Measurements from ENCODE around the gene RFTN1. TPM values are rescaled to one million over a fixed set of nuclear protein-coding genes. Genes with fewer than 3 reads are reported as not detected.

RFTN1 gene
- total RNA-seq, 4 donors from 2014 or later = 10.3 to 26.9 (median 22.3) TPM

GRCh38 chr3:16350597-16351318, 162.7 kb downstream of the RFTN1 start:
- Histone ChIP-seq H3K9me3 (no peaks in the 10 kb centered on the region), H3K27ac (peak overlapping the region; percentile 58), H3K36me3 (peaks cover 8% of the 10 kb centered on the region), H3K4me1 (no peaks in the 10 kb centered on the region), H3K4me3 (no peak overlapping the region), H3K27me3 (no peaks in the 10 kb centered on the region)
- TF ChIP-seq CTCF (IDR thresholded peaks at IDR 0.05) (no peak), POLR2AphosphoS5 (IDR thresholded peaks at IDR 0.05) (no peak), EP300 (IDR thresholded peaks at IDR 0.05) (no peak), POLR2A (IDR thresholded peaks at IDR 0.05) (no peak)
- no peak for DNase-seq (ENCODE audit: low spot score in 2 of 2)
- 87% methylated on average over 5 of the region's 5 CpGs for WGBS

GRCh38 chr3:16349986-16350596, 163.4 kb downstream of the RFTN1 start:
- peak overlapping the region; percentile 58 for H3K27ac ChIP-seq
- peaks cover 8% of the 10 kb centered on the region for H3K36me3 ChIP-seq
- H3K9me3 ChIP-seq = no peaks in the 10 kb centered on the region
- DNase-seq (ENCODE audit: low spot score in 2 of 2) = no peak
- WGBS = 30% methylated on average over 2 of the region's 2 CpGs
- no peak overlapping the region for H3K4me3 ChIP-seq
- H3K27me3 ChIP-seq = no peaks in the 10 kb centered on the region
- no peak for TF ChIP-seq POLR2AphosphoS5 (IDR thresholded peaks at IDR 0.05)
- no peak for TF ChIP-seq EP300 (IDR thresholded peaks at IDR 0.05)
- TF ChIP-seq CTCF (IDR thresholded peaks at IDR 0.05) = no peak
- no peak for TF ChIP-seq POLR2A (IDR thresholded peaks at IDR 0.05)
- H3K4me1 ChIP-seq = no peaks in the 10 kb centered on the region

- no peaks in the 10 kb centered on the region for H3K9me3 ChIP-seq
- no peak overlapping the region for H3K27ac ChIP-seq
- peaks cover 8% of the 10 kb centered on the region for H3K36me3 ChIP-seq
- no peak for TF ChIP-seq EP300 (IDR thresholded peaks at IDR 0.05)
- TF ChIP-seq POLR2A (IDR thresholded peaks at IDR 0.05) = no peak
- TF ChIP-seq POLR2AphosphoS5 (IDR thresholded peaks at IDR 0.05) = no peak
- TF ChIP-seq CTCF (IDR thresholded peaks at IDR 0.05) = no peak
- H3K27me3 ChIP-seq = no peaks in the 10 kb centered on the region
- H3K4me3 ChIP-seq = no peak overlapping the region
- 92% methylated on average over 4 of the region's 4 CpGs for WGBS
- DNase-seq (ENCODE audit: low spot score in 2 of 2) = no peak
- H3K4me1 ChIP-seq = no peaks in the 10 kb centered on the region
Observed at GRCh38 chr3:16347548-16347947, 166.0 kb downstream of the RFTN1 start.

GRCh38 chr3:16346413-16347081, 167.0 kb downstream of the RFTN1 start:
- H3K27ac ChIP-seq = no peak overlapping the region
- DNase-seq (ENCODE audit: low spot score in 2 of 2) = no peak
- 85% methylated on average over 7 of the region's 7 CpGs for WGBS
- no peaks in the 10 kb centered on the region for H3K9me3 ChIP-seq
- peaks cover 8% of the 10 kb centered on the region for H3K36me3 ChIP-seq
- no peak overlapping the region for H3K4me3 ChIP-seq
- no peak for TF ChIP-seq POLR2AphosphoS5 (IDR thresholded peaks at IDR 0.05)
- TF ChIP-seq EP300 (IDR thresholded peaks at IDR 0.05) = no peak
- no peak for TF ChIP-seq POLR2A (IDR thresholded peaks at IDR 0.05)
- no peak for TF ChIP-seq CTCF (IDR thresholded peaks at IDR 0.05)
- H3K27me3 ChIP-seq = no peaks in the 10 kb centered on the region
- H3K4me1 ChIP-seq = no peaks in the 10 kb centered on the region

- Histone ChIP-seq H3K36me3 (peaks cover 2% of the 10 kb centered on the region), H3K27ac (no peak overlapping the region), H3K27me3 (no peaks in the 10 kb centered on the region), H3K9me3 (no peaks in the 10 kb centered on the region), H3K4me3 (no peak overlapping the region), H3K4me1 (peaks cover 11% of the 10 kb centered on the region)
- no peak for DNase-seq (ENCODE audit: low spot score in 2 of 2)
- TF ChIP-seq POLR2AphosphoS5 (IDR thresholded peaks at IDR 0.05) = no peak
- TF ChIP-seq POLR2A (IDR thresholded peaks at IDR 0.05) = no peak
- TF ChIP-seq EP300 (IDR thresholded peaks at IDR 0.05) = no peak
- TF ChIP-seq CTCF (IDR thresholded peaks at IDR 0.05) = no peak
- 71% methylated on average over 1 of the region's 1 CpG for WGBS
Observed at GRCh38 chr3:16343101-16343500, 170.4 kb downstream of the RFTN1 start.

Data from suprapubic skin (tissue), 4 donors.